GM23248 (cell line): ENCODE results near the gene C5.

Source experiments
- EZH2 ChIP-seq: fragments of 200-600 bp; sonication (generic); IDR thresholded peaks from 2 replicates; pipeline ENCODE4 v1.6.1; 2018; ENCODE audit warnings: antibody characterized with exemption, mild to moderate bottlenecking; ENCODE audit not compliant: insufficient read depth, poor library complexity, severe bottlenecking
- EZH2phosphoT487 ChIP-seq: fragments of 200-600 bp; sonication (generic); IDR thresholded peaks from 2 replicates; pipeline ENCODE4 v1.6.1; 2018; ENCODE audit warnings: antibody characterized with exemption, moderate library complexity, mild to moderate bottlenecking, low read depth; ENCODE audit not compliant: insufficient read depth

DNA sequence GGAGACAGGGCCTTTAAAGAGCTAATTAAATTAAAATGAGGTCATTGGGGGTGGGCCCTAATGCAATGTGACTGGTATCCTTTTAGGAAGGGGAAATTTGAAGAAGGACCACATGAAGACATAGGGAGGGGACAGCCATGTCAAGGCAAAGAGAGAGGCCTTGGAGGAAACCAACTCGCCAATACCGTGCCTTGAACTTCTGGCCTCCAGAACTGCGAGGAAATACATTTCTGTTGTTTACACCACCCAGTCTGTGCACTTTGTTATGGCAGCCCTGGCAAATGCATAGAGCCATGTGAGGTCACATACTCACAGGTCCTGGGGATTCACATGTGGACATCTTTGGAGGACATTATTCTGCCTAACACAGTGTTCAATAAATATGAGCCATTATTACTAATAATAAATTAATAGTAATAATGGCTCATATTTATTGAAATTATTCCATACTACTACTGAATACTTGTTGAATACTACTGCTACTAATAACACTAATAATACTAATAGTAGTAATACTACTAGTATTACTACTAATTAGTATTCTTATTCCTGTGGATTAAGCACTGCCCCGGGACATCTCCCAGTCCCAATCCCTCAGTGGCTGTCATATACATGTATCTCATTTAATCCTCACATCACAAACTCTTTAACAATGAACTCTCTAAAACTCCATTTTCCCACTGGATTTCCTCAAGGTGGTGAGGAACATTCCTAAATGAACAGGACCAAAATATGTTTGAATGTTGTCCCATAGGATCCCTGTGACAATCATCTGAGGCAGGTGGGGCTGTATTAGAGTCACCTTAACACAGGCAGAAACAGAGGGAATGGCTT lies 131.9 kb downstream of the C5 start:
- no peak for TF ChIP-seq EZH2
- no peak for TF ChIP-seq EZH2phosphoT487
